Cardiac septum (tissue), 1 donor: ENCODE results near the gene NADK2. TPM values are rescaled to one million over a fixed set of nuclear protein-coding genes. Genes with fewer than 3 reads are reported as not detected.

Experiments used
- DNase-seq: peaks from one replicate; pipeline ENCODE4 v3.0.0-alpha.2; 2020; ENCODE audit warnings: low spot score
- intact Hi-C: fragments of 100-400 bp; cut with DNase I; formaldehyde crosslinking; loops from one replicate; pipeline ENCODE4 v1.14.0; 2022
- total RNA-seq: library from RNA; stranded (reverse); fragmentation: NEBNext Ultra II Directional; extraction: Animal tissue kit (Norgen Biotek cat#: 25700); gene quantifications from one replicate; pipeline ENCODE4 v1.2.1, GENCODE V29; 2021
- donor health status: DM: no; HTN: no; CAD: no.

NADK2 gene
- total RNA-seq, 1 donor from 2014 or later, result 34.6 TPM

GRCh38 chr5:36252722-36253365 is 11.1 kb upstream of the NADK2 start:
- intact Hi-C loops, result no loop called here

GRCh38 chr5:36251218-36251617 is 9.5 kb upstream of the NADK2 start:
- DNase-seq, result no peak
- intact Hi-C loops, result no loop called here

More at GRCh38 chr5:36252722-36253365, 11.1 kb upstream of the NADK2 start:
- no peak for DNase-seq

- no peak for DNase-seq
- intact Hi-C loops, result no loop called here
These were observed 8.7 kb upstream of the NADK2 start for GRCh38 chr5:36250427-36250826.

- DNase-seq, result no peak
- intact Hi-C loops, result loop anchor here (10.0 kb wide), 1 partner anchor 59 kb away; the partner anchor contains the start of gene RANBP3L
These were observed 4.5 kb upstream of the NADK2 start for GRCh38 chr5:36246036-36246800.

GRCh38 chr5:36244076-36244475 is 2.4 kb upstream of the NADK2 start:
- no peak for DNase-seq
- intact Hi-C loops, result loop anchor here (5.0 to 10.0 kb wide), 2 partner anchors 61 to 448 kb away; partner anchors contain the start of gene RANBP3L

- intact Hi-C loops, result loop anchor here (5.0 to 10.0 kb wide), 2 partner anchors 61 to 449 kb away; partner anchors contain the start of gene RANBP3L
- no peak for DNase-seq
These were observed 1.9 kb upstream of the NADK2 start for GRCh38 chr5:36243653-36244052.

GRCh38 chr5:36242534-36243485 is 1.1 kb upstream of the NADK2 start:
- intact Hi-C loops, result loop anchor here (5.0 to 10.0 kb wide), 2 partner anchors 62 to 449 kb away; partner anchors contain the start of gene RANBP3L
- no peak for DNase-seq

GRCh38 chr5:36240779-36241630 is 720 bp downstream of the NADK2 start:
- peak; percentile 79 for DNase-seq
- intact Hi-C loops, result loop anchor here (1.0 to 10.0 kb wide), 3 partner anchors 64 to 451 kb away; partner anchors contain the start of genes RANBP3L and SKP2

- no peak for DNase-seq
- intact Hi-C loops, result loop anchor here (5.0 to 10.0 kb wide), 2 partner anchors 65 to 453 kb away; partner anchors contain the start of gene RANBP3L
These were observed 2.1 kb downstream of the NADK2 start for GRCh38 chr5:36239370-36240293.

GRCh38 chr5:36238502-36239295 is 3.0 kb downstream of the NADK2 start:
- intact Hi-C loops, result no loop called here

GRCh38 chr5:36237751-36238150 is 4.0 kb downstream of the NADK2 start:
- intact Hi-C loops, result no loop called here

More at GRCh38 chr5:36238502-36239295, 3.0 kb downstream of the NADK2 start:
- no peak for DNase-seq

GRCh38 chr5:36236801-36237200 is 4.9 kb downstream of the NADK2 start:
- intact Hi-C loops, result no loop called here

More at GRCh38 chr5:36237751-36238150, 4.0 kb downstream of the NADK2 start:
- no peak for DNase-seq

GRCh38 chr5:36232533-36232932 is 9.2 kb downstream of the NADK2 start:
- DNase-seq, result no peak
- intact Hi-C loops, result no loop called here

More at GRCh38 chr5:36236801-36237200, 4.9 kb downstream of the NADK2 start:
- DNase-seq, result no peak

- intact Hi-C loops, result no loop called here
- no peak for DNase-seq
These were observed 11.5 kb downstream of the NADK2 start for GRCh38 chr5:36230151-36230790.

GRCh38 chr5:36228505-36228904 is 13.2 kb downstream of the NADK2 start:
- DNase-seq, result no peak
- intact Hi-C loops, result no loop called here

GRCh38 chr5:36227046-36227445 is 14.7 kb downstream of the NADK2 start:
- intact Hi-C loops, result no loop called here
- DNase-seq, result no peak
